Measurements from ENCODE around the gene MBTPS1. TPM values are rescaled to one million over a fixed set of nuclear protein-coding genes. Genes with fewer than 3 reads are reported as not detected.
A peak's percentile ranks its signal among the peaks of the same experiment; 100 is the strongest.

The MBTPS1 gene
- polyA plus RNA-seq, 1 donor from 2014 or later = 66.9 TPM

DNA sequence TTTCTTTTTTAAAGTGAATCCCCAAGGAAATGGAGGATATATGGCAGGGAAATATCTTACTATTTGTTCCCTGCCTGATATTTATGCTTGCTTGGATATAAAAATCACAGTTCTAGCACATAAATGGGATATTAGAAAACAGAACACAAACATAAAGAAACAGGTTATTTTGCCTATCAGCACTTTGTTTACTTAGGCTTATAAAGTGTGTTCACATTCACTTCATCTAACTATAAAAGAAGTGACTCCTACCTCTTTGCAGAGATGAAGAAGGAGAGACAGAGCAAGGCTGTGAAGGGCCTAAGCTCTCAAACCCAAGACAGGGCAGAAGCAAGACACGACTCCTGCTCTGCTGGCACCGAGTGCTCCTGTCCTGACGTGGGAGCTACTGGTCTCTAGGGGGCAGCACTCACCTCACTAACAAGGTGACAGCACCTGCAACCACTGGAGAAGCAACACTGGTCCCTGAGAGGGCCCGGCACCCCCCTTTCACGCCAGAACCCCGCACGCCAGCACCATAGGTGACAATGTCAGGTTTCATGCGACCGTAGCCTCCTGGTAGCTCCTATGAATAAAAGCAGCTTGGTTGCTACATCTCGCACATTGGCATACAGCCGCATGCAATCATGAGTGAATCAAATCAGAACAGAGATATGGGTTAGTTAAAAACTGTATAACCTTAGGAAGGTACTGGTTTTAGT, 32.0 kb downstream of the MBTPS1 start:
- no peak overlapping the region for H3K9ac ChIP-seq (ENCODE audit: low read length)
- H3K36me3 ChIP-seq (ENCODE audit: insufficient read depth, low read length) = peaks cover 5% of the 10 kb centered on the region
- no peaks in the 10 kb centered on the region for H4K20me1 ChIP-seq (ENCODE audit: insufficient read depth)
- TF ChIP-seq, protein P1, sequence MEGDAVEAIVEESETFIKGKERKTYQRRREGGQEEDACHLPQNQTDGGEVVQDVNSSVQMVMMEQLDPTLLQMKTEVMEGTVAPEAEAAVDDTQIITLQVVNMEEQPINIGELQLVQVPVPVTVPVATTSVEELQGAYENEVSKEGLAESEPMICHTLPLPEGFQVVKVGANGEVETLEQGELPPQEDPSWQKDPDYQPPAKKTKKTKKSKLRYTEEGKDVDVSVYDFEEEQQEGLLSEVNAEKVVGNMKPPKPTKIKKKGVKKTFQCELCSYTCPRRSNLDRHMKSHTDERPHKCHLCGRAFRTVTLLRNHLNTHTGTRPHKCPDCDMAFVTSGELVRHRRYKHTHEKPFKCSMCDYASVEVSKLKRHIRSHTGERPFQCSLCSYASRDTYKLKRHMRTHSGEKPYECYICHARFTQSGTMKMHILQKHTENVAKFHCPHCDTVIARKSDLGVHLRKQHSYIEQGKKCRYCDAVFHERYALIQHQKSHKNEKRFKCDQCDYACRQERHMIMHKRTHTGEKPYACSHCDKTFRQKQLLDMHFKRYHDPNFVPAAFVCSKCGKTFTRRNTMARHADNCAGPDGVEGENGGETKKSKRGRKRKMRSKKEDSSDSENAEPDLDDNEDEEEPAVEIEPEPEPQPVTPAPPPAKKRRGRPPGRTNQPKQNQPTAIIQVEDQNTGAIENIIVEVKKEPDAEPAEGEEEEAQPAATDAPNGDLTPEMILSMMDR (IDR thresholded peaks at IDR 0.05; ENCODE audit: poor library complexity, severe bottlenecking) = peak; percentile 85
- no peak for TF ChIP-seq TAF1 (IDR thresholded peaks at IDR 0.05; ENCODE audit: low read depth)
- no peak for TF ChIP-seq EP300 (conservative IDR thresholded peaks at IDR 0.05; ENCODE audit: poor library complexity, severe bottlenecking)
- TF ChIP-seq SMC3 (conservative IDR thresholded peaks at IDR 0.05; ENCODE audit: poor library complexity) = peak; percentile 86
- TF ChIP-seq MXI1 (conservative IDR thresholded peaks at IDR 0.05; ENCODE audit: poor library complexity, severe bottlenecking) = no peak
- peak; percentile 79 for TF ChIP-seq RAD21 (conservative IDR thresholded peaks at IDR 0.05)
- TF ChIP-seq, protein P2, sequence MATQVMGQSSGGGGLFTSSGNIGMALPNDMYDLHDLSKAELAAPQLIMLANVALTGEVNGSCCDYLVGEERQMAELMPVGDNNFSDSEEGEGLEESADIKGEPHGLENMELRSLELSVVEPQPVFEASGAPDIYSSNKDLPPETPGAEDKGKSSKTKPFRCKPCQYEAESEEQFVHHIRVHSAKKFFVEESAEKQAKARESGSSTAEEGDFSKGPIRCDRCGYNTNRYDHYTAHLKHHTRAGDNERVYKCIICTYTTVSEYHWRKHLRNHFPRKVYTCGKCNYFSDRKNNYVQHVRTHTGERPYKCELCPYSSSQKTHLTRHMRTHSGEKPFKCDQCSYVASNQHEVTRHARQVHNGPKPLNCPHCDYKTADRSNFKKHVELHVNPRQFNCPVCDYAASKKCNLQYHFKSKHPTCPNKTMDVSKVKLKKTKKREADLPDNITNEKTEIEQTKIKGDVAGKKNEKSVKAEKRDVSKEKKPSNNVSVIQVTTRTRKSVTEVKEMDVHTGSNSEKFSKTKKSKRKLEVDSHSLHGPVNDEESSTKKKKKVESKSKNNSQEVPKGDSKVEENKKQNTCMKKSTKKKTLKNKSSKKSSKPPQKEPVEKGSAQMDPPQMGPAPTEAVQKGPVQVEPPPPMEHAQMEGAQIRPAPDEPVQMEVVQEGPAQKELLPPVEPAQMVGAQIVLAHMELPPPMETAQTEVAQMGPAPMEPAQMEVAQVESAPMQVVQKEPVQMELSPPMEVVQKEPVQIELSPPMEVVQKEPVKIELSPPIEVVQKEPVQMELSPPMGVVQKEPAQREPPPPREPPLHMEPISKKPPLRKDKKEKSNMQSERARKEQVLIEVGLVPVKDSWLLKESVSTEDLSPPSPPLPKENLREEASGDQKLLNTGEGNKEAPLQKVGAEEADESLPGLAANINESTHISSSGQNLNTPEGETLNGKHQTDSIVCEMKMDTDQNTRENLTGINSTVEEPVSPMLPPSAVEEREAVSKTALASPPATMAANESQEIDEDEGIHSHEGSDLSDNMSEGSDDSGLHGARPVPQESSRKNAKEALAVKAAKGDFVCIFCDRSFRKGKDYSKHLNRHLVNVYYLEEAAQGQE (IDR thresholded peaks at IDR 0.05; ENCODE audit: borderline replicate concordance) = no peak
- TF ChIP-seq POLR2AphosphoS5 (IDR thresholded peaks at IDR 0.05) = no peak
- no peak for TF ChIP-seq EZH2 (IDR thresholded peaks at IDR 0.05; ENCODE audit: borderline replicate concordance, insufficient read depth, low read length, poor library complexity, severe bottlenecking)
- no peak overlapping the region for H2AFZ ChIP-seq (ENCODE audit: low read depth, low read length)
- H3F3A ChIP-seq (ENCODE audit: insufficient read depth, low read length, poor library complexity, severe bottlenecking) = no peaks in the 10 kb centered on the region
- no peaks in the 10 kb centered on the region for H3K27me3 ChIP-seq (ENCODE audit: insufficient read depth, low read depth, low read length)
- no peaks in the 10 kb centered on the region for H3K79me2 ChIP-seq (replicated peaks; ENCODE audit: insufficient read depth, low read length)
- H3K9me3 ChIP-seq (ENCODE audit: low read length) = no peaks in the 10 kb centered on the region
- H3K27ac ChIP-seq (ENCODE audit: low read length) = no peak overlapping the region
- H3K4me3 ChIP-seq (ENCODE audit: low read length) = no peak overlapping the region
- no peak overlapping the region for H3K4me2 ChIP-seq (ENCODE audit: low read length)
- H3K9me2 ChIP-seq (ENCODE audit: insufficient read depth, low read length) = no peaks in the 10 kb centered on the region

DNA sequence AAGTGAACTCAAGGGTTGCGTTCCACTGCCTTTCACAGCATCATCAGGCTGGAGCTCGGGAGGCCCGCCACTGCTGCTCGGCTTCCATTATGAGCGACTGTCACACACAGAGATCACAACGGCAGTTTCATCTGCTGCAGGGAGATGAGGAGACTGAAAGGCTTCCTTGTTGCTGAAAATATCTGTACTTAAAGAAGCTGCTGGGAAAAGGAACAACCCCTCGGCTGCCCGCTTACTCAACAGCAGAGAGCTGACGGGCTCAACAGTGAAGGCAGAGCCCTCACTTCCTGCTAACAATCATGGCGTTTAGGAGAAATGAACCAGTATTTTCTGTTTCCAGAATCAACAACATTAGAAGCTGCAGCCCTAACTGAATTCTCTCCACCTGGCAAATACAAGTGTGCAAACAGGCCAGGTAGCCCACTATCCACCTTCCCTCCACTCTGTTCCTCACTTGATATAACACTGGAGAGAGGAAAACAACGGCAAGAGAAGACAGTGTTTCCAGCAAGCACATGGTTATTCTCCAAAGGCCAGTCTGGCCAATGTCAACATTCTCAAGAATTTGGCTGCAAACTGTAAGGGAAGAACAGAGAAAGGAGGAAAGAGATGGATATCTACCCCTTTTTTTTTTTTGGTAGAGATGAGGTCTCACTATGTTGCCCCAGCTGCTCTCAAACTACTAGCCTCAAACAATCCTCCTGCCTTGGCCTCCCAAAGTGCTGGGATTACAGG, 33.7 kb downstream of the MBTPS1 start:
- no peak overlapping the region for H3K9ac ChIP-seq (ENCODE audit: low read length)
- peaks cover 8% of the 10 kb centered on the region for H3K36me3 ChIP-seq (ENCODE audit: insufficient read depth, low read length)
- no peak overlapping the region for H3K4me2 ChIP-seq (ENCODE audit: low read length)
- H3K27ac ChIP-seq (ENCODE audit: low read length) = no peak overlapping the region
- no peaks in the 10 kb centered on the region for H3K9me2 ChIP-seq (ENCODE audit: insufficient read depth, low read length)
- no peaks in the 10 kb centered on the region for H3K79me2 ChIP-seq (replicated peaks; ENCODE audit: insufficient read depth, low read length)
- H3K4me3 ChIP-seq (ENCODE audit: low read length) = no peak overlapping the region
- H4K20me1 ChIP-seq (ENCODE audit: insufficient read depth) = no peaks in the 10 kb centered on the region
- H3F3A ChIP-seq (ENCODE audit: insufficient read depth, low read length, poor library complexity, severe bottlenecking) = no peaks in the 10 kb centered on the region
- no peaks in the 10 kb centered on the region for H3K27me3 ChIP-seq (ENCODE audit: insufficient read depth, low read depth, low read length)
- TF ChIP-seq MXI1 (conservative IDR thresholded peaks at IDR 0.05; ENCODE audit: poor library complexity, severe bottlenecking) = no peak
- no peak for TF ChIP-seq SMC3 (conservative IDR thresholded peaks at IDR 0.05; ENCODE audit: poor library complexity)
- TF ChIP-seq, protein P1 (IDR thresholded peaks at IDR 0.05; ENCODE audit: poor library complexity, severe bottlenecking) = no peak
- no peak overlapping the region for H2AFZ ChIP-seq (ENCODE audit: low read depth, low read length)
- H3K9me3 ChIP-seq (ENCODE audit: low read length) = no peaks in the 10 kb centered on the region

Measured in neural cell (in vitro differentiated cells).